MCF 10A (cell line): ENCODE measurements around the gene SLC14A1. TPM values are rescaled to one million over a fixed set of nuclear protein-coding genes. Genes with fewer than 3 reads are reported as not detected.

ENCODE experiments used
- BruUV-seq: library from RNA; stranded (reverse); fragments of 400-500 nt; replicated peaks from 2 replicates; lab custom pipeline; 2021; lab: Mats Ljungman, UMichigan
- CTCF ChIA-PET: fragments of 300-600 bp; sonication (Branson Sonifier 250); formaldehyde crosslinking; extraction: SDS; loops from one replicate; lab custom pipeline; 2021; ENCODE audit warnings: antibody characterized with exemption, inconsistent platforms; lab: Yijun Ruan, JAX
- POLR2A ChIA-PET: fragments of 300-600, 350-650 bp; sonication (Branson Sonifier 250); formaldehyde crosslinking; extraction: SDS; loops from one replicate; lab custom pipeline; 2020; ENCODE audit warnings: antibody characterized with exemption, inconsistent platforms; lab: Yijun Ruan, JAX
- DNase-seq: peaks from one replicate; pipeline ENCODE4 v3.0.0-alpha.2; 2018; ENCODE audit not compliant: unreplicated experiment
- H3K27ac Mint-ChIP-seq: one replicate; pipeline ENCODE4 v1.8.0; 2022; ENCODE audit warnings: mild to moderate bottlenecking, low read depth, mixed read lengths; ENCODE audit not compliant: unreplicated experiment
- H3K27me3 Mint-ChIP-seq: one replicate; pipeline ENCODE4 v1.8.0; 2022; ENCODE audit warnings: mixed read lengths; ENCODE audit not compliant: insufficient read depth, unreplicated experiment
- H3K36me3 Mint-ChIP-seq: one replicate; pipeline ENCODE4 v1.8.0; 2022; ENCODE audit warnings: mild to moderate bottlenecking, moderate library complexity, mixed read lengths; ENCODE audit not compliant: insufficient read depth, unreplicated experiment
- H3K4me1 Mint-ChIP-seq: one replicate; pipeline ENCODE4 v1.8.0; 2022; ENCODE audit warnings: mixed read lengths; ENCODE audit not compliant: insufficient read depth, unreplicated experiment
- H3K4me3 Mint-ChIP-seq: one replicate; pipeline ENCODE4 v1.8.0; 2022; ENCODE audit warnings: mild to moderate bottlenecking, moderate library complexity, mixed read lengths; ENCODE audit not compliant: unreplicated experiment
- H3K9me3 Mint-ChIP-seq: one replicate; pipeline ENCODE4 v1.8.0; 2022; ENCODE audit warnings: mixed read lengths; ENCODE audit not compliant: unreplicated experiment
- intact Hi-C: fragments of 100-400 bp; cut with micrococcal nuclease; formaldehyde crosslinking; loops from 2 replicates; pipeline ENCODE4 v1.14.1; 2022
- total RNA-seq: library from RNA; stranded (reverse); gene quantifications from 2 replicates; pipeline ENCODE4 v1.2.3, GENCODE V29; 2022
- TF ChIP-seq, protein P1 (sequence below): fragments of 200-600 bp; IDR thresholded peaks from one replicate; pipeline ENCODE4 v1.8.0; 2022; ENCODE audit warnings: antibody characterized with exemption, mild to moderate bottlenecking; ENCODE audit not compliant: unreplicated experiment

Gene SLC14A1
- total RNA-seq, 1 experiment from 2014 or later, result not detected

DNA sequence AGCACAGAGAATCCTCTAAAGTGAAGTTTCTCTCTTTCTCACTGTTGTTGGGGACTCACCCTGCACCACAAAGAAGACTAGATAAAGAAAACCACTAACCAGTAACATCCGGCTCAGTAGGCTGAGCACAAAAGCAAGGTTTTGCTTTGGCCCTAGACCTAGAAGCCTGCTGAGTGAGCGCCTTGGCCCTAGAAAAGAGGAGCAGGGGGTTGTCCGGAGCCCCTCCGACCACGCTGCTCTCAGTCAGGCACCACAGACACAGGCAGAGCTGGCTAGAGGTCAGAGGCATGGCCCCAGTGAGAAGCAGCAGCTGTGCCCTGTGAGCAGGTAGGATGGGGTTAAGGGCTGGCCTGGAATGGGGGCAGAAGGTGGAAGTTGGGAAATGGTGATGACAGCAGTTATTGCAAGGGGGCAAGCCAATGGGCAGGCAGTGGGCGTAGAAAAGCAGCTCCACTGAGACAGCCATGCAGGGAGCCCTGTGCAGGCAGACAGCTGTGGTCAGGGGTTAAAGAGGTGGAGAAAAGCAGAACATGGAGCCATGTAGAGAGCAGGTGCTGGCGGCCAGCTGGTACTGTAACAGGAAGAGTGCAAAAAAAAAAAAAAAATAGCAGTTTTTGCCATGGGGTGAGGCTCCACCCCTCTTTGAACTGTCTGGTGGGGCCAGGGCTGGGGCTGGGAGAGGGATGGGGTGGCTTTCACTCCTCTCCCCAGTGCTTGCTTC is 36.9 kb upstream of the SLC14A1 start:
- no TSS peak for BruUV-seq
- H3K27ac Mint-ChIP-seq, result no peak overlapping the region
- DNase-seq, result no peak
- no peaks in the 10 kb centered on the region for H3K27me3 Mint-ChIP-seq
- H3K9me3 Mint-ChIP-seq, result no peaks in the 10 kb centered on the region
- TF ChIP-seq, protein P1, sequence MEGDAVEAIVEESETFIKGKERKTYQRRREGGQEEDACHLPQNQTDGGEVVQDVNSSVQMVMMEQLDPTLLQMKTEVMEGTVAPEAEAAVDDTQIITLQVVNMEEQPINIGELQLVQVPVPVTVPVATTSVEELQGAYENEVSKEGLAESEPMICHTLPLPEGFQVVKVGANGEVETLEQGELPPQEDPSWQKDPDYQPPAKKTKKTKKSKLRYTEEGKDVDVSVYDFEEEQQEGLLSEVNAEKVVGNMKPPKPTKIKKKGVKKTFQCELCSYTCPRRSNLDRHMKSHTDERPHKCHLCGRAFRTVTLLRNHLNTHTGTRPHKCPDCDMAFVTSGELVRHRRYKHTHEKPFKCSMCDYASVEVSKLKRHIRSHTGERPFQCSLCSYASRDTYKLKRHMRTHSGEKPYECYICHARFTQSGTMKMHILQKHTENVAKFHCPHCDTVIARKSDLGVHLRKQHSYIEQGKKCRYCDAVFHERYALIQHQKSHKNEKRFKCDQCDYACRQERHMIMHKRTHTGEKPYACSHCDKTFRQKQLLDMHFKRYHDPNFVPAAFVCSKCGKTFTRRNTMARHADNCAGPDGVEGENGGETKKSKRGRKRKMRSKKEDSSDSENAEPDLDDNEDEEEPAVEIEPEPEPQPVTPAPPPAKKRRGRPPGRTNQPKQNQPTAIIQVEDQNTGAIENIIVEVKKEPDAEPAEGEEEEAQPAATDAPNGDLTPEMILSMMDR, result no peak
- no peaks in the 10 kb centered on the region for H3K36me3 Mint-ChIP-seq
- POLR2A ChIA-PET, result interaction anchor here (0.6 kb wide), 1 partner anchor 58 kb away, joined by 4 read pairs; no protein-coding TSS in a partner anchor
- CTCF ChIA-PET, result interaction anchor here (0.6 to 10.6 kb wide), 4 partner anchors 23 to 302 kb away, joined by 4 to 153 read pairs (median 10); no protein-coding TSS in a partner anchor
- no peak overlapping the region for H3K4me3 Mint-ChIP-seq
- intact Hi-C loops, result no loop called here
- peaks cover 14% of the 10 kb centered on the region for H3K4me1 Mint-ChIP-seq

DNA sequence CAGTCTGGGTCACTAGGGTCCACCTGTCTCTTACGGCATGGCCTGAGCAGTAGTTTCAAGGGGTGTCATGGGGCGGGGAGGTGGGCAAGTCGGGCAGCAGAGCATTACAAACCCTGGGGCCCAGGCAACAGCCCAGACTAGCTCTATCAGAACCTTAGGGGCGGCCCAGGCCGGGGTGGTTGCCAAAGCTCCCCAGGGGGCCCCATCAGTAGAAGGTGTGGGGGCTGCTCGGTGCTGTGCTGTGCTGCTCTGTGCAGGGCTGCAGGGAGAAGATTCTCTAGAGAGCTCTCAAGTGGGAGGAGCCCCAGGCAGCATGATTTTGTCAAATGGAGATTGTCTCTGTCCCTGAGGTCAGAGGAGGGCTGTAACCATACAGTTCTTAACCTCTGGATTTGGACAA is 36.4 kb upstream of the SLC14A1 start:
- DNase-seq, result no peak
- no peak overlapping the region for H3K4me3 Mint-ChIP-seq
- no peaks in the 10 kb centered on the region for H3K27me3 Mint-ChIP-seq
- POLR2A ChIA-PET, result interaction anchor here (0.6 to 1.1 kb wide), 2 partner anchors 105 to 213 kb away, joined by 3 to 4 read pairs; no protein-coding TSS in a partner anchor
- CTCF ChIA-PET, result interaction anchor here (0.6 to 10.6 kb wide), 7 partner anchors 10 to 303 kb away, joined by 4 to 153 read pairs (median 8); no protein-coding TSS in a partner anchor
- no peak overlapping the region for H3K27ac Mint-ChIP-seq
- TF ChIP-seq, protein P1, result no peak
- peaks cover 3% of the 10 kb centered on the region for H3K36me3 Mint-ChIP-seq
- H3K9me3 Mint-ChIP-seq, result no peaks in the 10 kb centered on the region
- intact Hi-C loops, result no loop called here
- BruUV-seq, result no TSS peak
- H3K4me1 Mint-ChIP-seq, result peaks cover 14% of the 10 kb centered on the region

DNA sequence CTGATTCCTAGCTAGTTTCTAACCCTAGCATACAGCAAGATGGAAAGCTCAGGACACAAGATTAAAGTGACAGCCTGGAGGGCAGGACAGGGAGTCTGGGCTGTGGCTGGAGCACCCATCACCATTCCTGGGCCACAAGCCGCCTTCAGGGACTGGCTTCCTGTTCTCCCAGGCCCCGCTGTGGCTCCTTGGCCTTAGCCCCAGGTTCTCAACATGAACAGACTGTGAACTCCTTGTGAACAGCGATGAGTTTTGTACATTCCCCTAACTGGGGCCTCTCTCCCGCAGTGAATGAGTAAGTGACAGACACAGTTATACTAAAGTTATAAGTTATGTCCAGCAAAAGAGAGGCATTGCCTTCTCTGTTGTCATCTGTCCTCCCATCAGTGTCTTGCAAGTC is 35.9 kb upstream of the SLC14A1 start:
- Mint-ChIP-seq H3K4me1 (peaks cover 14% of the 10 kb centered on the region), H3K36me3 (peaks cover 7% of the 10 kb centered on the region), H3K27ac (no peak overlapping the region), H3K9me3 (no peaks in the 10 kb centered on the region), H3K27me3 (no peaks in the 10 kb centered on the region), H3K4me3 (no peak overlapping the region)
- ChIA-PET POLR2A (interaction anchor here (0.6 to 1.1 kb wide), 2 partner anchors 105 to 213 kb away, joined by 3 to 4 read pairs; no protein-coding TSS in a partner anchor), CTCF (interaction anchor here (0.7 to 10.6 kb wide), 9 partner anchors 10 to 348 kb away, joined by 3 to 153 read pairs (median 5); no protein-coding TSS in a partner anchor)
- intact Hi-C loops, result no loop called here
- TF ChIP-seq, protein P1, result no peak
- no peak for DNase-seq
- BruUV-seq, result no TSS peak

DNA sequence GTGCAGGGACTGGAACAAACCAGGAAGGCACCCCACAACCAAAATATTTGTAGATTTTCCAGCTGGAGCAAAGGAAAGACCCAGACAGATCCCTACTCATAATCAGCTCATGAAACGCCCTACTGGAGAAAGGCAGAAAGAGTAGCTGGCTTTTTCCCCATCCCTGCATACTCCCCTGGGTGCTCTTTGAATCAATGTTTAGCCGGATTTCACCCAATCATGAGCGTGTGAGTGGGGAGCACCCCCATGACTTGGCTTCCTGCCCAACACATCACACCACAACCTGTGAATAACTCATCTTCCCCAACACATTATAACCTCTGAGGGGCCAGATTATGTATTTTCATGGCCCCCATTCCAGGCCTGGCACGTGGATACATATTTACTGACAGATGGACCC is 35.1 kb upstream of the SLC14A1 start:
- no TSS peak for BruUV-seq
- Mint-ChIP-seq H3K36me3 (peaks cover 7% of the 10 kb centered on the region), H3K4me1 (peaks cover 14% of the 10 kb centered on the region), H3K27me3 (no peaks in the 10 kb centered on the region), H3K4me3 (no peak overlapping the region), H3K9me3 (peaks cover 3% of the 10 kb centered on the region), H3K27ac (no peak overlapping the region)
- TF ChIP-seq, protein P1, result no peak
- intact Hi-C loops, result no loop called here
- ChIA-PET CTCF (interaction anchor here (0.7 to 10.6 kb wide), 10 partner anchors 11 to 348 kb away, joined by 3 to 153 read pairs (median 5); no protein-coding TSS in a partner anchor), POLR2A (no interaction called here)
- DNase-seq, result no peak
